GM12801 (cell line): Measurements from ENCODE around the gene NTN4.

Experiments used
- TF ChIP-seq, protein P1 (sequence below): IDR thresholded peaks from one replicate; pipeline ENCODE4 v1.5.1; 2011; ENCODE audit warnings: control low read depth; ENCODE audit not compliant: insufficient read length; ENCODE audit errors: extremely low read depth

The NTN4 gene

DNA sequence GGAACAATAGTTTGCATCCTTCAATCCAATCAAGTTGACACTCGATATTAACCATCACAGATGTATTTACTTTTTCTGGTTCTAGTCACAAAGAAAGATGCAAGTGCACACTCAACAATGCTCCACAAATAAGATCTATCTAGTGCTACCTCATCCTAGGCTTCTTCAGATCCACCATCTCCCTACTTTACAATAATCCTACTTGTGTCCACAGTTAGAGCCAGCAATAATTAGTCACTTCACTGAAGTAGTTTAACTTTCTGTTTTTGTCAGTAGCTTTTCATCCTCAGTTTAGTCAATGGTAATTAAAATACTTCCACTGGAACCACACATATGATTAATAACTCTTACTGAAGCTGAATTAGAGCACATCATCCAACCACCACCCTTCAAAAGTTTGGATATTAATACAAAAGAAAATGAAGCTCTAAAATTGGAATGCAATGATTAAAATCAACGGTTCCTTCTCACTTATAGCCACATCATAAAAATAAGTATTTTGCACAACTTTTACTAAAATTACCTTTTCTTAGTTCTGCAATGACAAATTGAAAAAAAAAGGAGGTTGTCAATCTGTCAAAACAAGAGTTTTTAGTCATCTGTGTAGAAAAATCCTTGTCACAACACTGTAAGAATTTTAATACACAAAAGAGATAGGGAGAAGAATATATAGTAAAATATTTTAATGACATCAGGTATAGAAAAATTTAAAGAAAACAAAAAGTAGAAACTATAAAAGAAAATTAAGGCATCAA, 39.9 kb upstream of the NTN4 start:
- TF ChIP-seq, protein P1, sequence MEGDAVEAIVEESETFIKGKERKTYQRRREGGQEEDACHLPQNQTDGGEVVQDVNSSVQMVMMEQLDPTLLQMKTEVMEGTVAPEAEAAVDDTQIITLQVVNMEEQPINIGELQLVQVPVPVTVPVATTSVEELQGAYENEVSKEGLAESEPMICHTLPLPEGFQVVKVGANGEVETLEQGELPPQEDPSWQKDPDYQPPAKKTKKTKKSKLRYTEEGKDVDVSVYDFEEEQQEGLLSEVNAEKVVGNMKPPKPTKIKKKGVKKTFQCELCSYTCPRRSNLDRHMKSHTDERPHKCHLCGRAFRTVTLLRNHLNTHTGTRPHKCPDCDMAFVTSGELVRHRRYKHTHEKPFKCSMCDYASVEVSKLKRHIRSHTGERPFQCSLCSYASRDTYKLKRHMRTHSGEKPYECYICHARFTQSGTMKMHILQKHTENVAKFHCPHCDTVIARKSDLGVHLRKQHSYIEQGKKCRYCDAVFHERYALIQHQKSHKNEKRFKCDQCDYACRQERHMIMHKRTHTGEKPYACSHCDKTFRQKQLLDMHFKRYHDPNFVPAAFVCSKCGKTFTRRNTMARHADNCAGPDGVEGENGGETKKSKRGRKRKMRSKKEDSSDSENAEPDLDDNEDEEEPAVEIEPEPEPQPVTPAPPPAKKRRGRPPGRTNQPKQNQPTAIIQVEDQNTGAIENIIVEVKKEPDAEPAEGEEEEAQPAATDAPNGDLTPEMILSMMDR = no peak

DNA sequence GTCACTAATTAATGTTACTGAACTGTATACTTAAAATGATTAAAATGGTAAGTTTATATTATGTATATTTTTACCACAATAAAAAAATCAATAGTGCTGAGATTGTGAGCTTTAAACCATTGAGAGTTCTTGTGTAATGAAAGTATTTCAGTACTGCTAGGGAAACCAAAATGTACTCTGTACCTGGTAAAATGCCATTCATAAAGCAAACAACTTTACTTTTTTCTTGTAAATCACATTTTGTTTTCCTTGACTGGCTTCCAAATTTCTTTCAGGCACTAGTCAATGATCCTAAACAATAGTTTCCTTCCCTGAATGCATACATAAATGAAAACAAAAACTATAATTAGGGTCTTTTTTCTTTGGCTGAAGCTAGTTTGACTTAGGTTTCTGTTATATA, 38.8 kb upstream of the NTN4 start:
- TF ChIP-seq, protein P1 = no peak

DNA sequence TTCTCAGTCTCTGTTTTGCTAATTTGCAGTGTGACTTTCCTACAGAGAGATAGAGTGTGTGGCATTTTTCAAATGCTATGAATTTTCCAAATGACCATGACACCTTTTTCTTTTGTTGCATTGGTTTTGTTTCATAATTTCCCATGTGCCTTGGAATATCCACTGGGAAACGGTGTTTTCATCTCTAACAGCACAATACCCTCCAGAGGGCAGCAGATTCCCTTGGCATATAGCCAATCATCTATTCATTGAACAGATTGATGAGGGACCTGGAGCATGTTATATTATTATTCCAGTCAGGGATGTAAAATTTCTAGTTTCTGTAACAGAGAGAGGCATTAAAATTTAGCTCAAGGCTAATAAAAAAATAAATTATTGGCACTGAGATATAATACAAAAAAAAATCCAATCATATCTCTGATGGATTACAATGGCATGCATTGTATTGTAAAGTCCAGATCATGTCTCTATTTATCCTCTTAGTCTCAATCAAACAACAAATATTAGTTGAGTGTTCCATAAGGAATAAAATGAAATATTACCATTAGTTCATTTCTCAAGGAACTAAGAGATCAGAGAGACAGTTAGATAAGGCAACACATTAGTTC, 29.6 kb upstream of the NTN4 start:
- TF ChIP-seq, protein P1 = no peak

DNA sequence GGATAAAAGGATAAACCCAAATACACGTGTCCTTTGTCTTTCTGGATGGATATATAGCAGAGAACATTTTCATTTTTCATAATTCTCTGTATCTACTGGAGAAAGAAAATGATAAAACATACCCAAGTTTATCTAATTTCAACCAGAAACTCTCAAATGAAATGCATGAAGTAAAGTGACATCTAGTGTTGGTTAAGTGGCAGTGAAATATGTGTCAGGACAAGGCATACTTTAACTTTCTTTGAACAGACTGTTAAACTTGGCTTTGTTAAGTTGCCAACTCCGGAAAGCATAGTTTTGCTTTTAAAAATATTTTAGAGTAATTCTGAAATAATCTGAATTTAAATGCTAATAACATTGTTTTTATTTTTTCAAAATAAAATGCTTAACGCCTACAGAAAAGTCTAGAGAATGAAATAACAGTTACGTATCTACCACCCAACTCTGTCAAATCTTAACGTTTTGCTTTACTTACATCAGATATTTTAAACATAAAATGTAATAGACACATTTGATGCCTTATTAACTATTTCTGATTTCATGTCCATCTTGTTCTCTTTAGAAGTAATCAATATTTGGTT, 25.2 kb upstream of the NTN4 start:
- TF ChIP-seq, protein P1 = no peak

DNA sequence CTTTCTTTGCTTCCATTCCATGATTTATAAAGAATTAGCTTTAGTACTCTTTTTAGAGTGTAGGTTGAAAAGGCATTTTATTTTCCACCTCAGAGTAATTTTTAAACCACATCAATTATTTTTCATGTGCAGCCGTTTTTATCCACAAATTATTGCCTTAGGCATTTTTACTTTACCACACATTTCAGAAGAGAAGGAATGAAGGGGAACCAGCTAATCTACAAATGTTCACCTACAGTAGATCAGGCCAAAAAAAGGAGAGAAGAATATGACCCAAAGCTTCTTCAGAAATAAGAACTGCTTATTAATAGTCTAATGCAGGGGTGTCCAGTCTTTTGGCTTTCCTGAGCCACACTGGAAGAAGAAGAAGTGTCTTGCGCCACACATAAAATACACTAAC, 19.8 kb upstream of the NTN4 start:
- TF ChIP-seq, protein P1 = no peak

DNA sequence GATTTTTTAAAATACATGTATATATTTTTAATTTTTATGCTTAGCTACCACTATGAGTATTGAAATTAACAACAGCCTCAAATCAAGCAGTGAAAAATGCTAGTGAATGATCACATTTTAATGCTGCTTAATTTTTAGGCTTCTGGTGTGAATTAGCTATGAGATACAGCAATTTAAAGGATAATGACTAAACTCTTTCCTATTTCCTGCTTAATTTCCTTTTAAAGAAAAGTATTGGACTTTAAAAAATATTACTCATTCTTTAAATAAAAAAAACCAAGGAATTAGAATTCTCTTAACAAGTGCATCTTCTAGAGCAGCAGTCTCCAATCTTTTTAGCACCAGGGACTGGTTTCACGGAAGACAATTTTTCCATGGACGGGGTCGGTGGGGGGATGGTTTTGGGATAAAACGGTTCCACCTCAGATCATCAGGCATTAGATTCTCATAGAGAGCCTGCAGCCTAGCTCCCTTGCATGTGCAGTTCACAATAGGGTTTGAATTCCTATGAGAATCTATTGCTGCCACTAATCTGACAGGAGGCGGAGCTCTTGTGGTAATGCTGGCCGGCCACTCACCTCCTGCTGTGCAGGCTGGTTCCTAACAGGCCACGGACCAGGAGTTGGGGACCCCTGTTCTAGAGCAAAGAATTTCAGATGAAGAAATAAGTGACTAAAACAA, 18.6 kb upstream of the NTN4 start:
- TF ChIP-seq, protein P1 = no peak

DNA sequence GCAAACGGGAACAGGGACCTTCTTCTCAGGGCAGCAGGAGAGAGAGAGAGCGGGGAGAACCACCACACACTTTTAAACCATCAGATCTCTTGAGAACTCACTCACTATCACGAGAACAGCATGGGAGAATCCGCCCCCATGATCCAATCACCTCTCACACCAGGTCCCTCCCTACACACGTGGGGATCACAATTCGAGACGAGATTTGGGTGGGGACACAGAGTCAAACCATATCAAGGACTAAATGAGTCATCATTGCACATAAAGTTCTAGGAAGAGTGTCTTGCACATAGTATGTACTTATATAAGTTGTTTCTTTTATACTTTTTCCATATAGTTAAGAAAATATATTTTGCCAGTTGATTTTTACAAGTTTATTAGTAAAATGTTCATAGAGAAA, 17.6 kb upstream of the NTN4 start:
- TF ChIP-seq, protein P1 = no peak
